ENCODE measurements around the gene PSMD1.
"Not testable (repeated sequence)": the region's sequence is repeated elsewhere in the genome, so short reads cannot be mapped to it uniquely, and the experiment has no call there.

The PSMD1 gene

DNA sequence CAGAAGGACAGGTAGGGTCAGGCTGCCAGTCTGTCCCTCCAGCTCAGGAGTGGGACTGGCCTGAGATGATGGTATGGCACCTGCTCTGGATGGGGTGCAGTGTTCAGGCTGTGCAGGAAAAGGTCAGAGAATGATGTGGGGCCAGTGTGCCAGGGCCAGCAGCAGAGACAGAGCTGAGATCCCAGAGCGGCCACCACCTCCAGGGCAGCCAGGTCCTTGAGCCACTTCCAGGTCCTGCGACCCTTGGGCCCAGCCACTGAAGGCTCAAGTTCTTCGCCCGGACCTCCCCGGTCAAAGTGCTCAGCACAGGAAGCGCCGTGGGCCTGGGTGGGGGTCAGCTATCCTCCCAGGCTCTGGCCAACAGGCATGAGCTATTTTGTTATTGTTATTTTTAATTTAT lies 129.7 kb downstream of the PSMD1 start:
- DNase-seq (ENCODE audit: low read depth) = no peak

DNA sequence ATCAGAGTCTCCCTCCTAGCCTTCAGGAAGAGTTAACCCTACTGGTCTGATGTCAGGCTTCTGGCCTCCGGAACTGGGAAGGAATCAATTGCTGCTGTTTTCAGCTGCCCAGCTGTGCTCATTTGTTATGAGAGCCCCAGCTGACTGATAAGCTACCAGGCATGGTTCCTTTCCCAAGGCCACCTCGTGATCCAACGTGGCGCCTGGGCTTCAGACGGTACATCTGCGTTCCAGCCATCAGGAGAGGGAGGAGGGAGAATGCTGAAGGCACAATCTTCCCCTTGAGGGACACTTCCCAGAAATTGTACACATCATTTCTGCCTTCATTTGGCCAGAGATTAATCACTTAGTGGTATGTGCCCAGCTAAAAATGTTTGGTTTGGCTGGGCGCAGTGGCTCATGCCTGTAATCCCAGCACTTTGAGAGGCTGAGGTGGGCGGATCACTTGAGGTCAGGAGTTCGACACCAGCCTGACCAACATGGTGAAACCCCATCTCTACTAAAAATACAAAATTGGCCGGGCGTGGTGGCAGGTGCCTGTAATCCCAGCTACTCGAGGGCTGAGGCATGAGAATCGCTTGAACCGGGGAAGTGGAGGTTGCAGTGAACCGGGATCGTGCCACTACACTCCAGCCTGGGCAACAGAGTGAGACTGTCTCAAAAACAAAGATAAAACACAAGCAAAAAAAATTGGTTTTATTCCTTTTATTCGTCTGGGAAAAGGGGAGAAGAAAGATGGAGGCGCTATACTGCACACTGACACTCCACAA lies 131.3 kb downstream of the PSMD1 start:
- DNase-seq (ENCODE audit: low read depth) = no peak

DNA sequence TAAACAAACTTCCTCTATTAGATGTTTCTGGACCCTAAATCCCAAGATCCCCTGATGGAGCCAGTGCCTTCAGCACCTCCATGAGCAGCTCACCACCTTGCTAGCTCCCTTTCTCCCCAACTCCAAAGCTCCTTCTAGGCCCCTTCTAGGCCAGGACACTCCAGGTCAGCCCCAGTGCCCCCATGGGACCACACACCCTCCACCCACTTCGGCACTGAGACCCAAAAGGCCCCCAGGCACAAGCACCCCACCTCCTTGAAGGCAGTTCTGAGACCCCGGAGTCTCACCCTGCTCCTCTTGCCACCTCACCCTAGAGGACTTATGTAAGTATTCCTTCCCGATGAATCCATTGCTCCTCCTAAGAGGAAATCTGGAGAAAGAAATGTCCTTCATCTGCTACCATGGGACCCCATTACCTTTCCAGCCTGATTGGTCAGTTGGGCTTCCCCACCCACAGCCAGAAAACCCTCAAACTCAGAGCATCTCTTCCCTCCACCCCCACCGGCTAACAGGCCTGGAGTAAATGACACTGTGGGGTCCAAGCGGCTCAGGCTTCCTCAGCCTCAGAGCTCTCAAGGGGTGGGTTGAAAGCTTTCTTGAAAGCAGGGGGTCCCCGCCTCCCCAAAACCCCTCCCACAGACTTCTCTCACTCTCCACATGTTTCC lies 132.0 kb downstream of the PSMD1 start:
- no peak for DNase-seq (ENCODE audit: low read depth)

DNA sequence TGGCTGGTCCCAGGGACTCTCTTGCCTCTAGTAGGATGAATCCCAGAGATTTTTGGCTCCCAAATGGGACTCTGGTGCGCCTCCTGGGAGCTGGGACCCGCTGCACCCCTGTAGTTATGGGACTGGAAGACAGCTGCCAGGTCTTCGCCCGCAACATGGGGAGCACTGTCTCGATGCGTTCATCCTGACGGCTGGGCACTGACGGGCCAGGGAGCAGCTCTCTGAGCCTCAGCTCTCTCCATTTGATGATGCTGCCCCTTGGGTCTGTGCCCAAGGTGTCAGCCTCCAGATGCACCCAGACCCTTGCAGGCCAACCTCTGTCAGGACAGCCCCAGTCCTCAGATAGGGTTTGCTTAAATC lies 132.5 kb downstream of the PSMD1 start:
- no peak for DNase-seq (ENCODE audit: low read depth)

DNA sequence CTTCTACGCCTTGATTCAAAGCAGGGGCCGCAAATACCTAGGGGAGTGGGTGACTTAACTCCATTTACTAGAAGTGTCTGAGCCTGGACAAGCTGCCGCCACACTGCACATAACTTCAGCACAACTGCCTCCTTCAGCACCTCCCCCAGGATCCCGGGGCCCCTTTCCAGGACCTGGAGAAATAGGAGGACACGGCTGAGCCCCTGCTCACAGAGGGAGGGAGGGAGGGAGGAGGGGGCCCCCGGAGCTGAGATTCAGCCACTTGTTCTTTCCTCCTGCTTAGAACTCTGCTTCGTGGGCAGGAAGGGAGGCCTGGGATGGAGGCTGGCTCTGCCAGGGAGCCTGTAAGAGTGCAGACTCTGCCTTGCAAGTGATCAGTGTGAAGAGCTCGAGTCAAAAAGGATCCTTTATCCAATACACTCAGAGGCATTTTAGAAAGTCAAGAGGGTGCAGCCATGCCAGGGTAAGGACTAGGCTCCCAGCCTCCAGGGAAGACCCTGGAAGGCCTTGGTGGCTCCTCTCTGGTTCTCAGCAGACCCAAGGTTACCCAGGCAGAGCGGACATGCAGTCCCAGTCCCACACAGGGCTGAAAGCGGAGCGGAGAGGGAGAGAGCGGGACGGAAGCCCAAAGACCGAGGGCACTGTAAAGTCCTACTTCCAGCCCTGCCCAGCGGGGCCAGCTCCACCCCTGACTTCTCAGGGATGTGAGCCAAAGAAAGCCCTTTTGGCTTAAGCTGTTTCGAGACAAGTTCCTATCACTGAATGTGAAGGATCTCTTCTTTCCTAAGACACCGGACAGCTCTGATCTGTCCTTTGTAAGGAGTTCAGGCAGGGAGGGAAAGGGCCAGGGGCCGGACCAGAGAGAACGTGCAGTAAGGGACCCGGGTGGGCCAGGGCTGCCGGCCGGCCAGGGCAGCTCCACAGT lies 133.2 kb downstream of the PSMD1 start:
- DNase-seq (ENCODE audit: low read depth) = no peak

- DNase-seq (ENCODE audit: low read depth) = no peak
Observed at GRCh38 chr2:231190531-231191197, 134.0 kb downstream of the PSMD1 start.

GRCh38 chr2:231191896-231192872 lies 135.5 kb downstream of the PSMD1 start:
- DNase-seq (ENCODE audit: low read depth) = no peak

- DNase-seq (ENCODE audit: low read depth) = no peak
Observed at GRCh38 chr2:231193216-231193615, 136.5 kb downstream of the PSMD1 start.

DNA sequence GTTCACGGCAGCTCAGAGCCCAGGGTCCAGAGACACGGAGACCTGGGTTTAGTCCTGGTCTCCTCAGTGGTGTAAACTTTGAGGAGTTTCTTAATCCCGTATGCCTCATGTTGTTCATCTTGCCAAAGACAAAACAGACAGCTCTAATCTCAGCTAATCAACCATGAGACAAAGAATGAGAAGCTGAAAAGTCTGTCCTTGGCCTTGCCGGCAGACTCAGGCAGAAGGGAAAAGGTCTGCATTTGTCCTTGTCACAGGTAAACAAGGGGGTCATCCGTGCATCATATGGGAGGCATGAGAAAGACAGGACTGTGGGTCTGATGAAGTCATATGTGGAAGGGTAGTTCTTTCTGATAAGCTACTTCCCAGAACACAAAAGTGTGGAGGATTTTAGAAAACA lies 139.9 kb downstream of the PSMD1 start:
- DNase-seq (ENCODE audit: low read depth) = no peak

DNA sequence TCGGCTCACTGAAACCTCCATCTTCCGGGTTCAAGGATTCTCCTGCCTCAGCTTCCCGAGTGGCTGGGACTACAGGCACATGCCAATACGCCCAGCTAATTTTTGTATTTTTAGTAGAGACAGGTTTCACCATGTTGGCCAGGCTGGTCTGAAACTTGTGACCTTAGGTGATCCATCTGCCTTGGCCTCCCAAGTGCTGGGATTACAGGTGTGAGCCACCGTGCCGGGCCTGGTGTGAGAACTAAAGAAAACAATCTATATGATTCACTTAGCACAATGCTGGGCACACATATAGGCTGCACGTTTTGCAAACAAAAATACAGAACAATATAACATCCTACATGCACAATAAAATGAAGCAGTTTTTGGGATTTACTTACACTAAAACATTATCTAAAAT lies 140.5 kb downstream of the PSMD1 start:
- DNase-seq (ENCODE audit: low read depth) = not testable (repeated sequence)

DNA sequence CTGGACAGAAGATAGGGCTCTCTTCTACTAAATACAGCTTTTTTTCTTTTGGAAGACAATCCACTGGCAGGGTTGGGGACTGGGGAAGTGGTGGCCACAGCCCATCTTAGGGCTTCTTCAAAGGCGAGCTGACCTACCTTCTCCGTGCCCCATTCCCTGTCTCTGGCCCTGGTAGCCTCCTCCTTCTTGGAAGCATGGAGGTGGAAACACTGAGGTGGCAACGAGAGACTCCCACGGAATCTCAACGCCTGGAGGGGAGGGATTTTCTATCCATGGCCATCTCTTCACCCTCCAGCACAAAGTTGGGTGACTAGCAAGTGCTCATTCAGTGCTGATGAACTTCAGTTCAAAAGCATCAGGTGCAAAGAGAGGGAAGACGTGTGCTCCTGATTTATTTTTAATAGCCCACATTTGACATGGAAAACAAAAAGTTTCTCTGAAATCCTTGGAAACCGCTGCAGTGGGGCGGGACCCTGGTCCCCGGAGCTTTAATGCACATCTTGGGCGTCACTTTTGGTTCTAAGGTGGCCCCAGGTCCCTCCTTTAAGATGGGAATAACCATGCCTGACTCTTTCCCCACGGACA lies 141.1 kb downstream of the PSMD1 start:
- DNase-seq (ENCODE audit: low read depth) = no peak

DNA sequence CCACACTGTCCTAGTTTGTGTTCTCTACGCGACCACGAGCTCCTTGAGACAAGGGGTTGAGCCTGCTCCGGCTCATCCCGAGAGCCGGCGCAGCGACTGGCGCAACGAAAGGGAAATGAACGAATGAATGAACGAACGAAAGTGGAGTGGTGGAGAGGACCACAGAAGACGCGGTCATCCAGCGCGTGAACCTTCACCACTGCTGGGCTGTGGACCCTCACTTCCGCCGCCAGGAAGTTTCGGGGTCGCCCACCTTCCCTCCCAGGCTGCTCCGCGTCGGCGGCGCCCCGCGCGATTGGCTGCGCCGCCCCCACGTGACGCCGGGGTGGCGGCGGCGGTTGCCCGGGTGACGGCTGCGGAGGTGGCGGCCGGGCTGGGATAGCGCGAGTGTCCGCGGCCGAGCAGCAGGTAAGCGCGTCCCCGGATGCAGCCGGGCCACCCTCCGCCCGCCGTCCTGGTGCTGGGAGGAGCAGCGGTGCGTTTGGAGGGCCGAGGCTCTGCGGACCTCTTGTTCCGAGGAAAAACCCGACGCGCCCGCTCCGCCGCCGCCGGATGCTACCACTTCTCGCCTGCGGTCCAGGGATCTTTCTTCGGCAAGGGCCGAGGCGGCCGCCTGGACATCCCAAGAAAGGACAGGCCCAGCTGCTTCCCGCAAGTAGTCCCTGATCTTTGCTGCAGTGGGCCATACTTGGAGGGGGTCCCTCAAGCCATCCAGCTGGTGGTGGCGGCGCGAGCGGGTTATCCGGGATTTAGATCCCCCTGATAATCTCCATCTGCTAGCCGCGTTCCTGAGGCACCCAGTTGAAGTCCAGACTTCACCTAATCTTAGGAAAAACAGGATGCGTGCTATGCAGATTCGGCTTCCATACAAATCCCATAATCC lies 141.9 kb downstream of the PSMD1 start, which contains the start of gene ARMC9:
ARMC9 (plus strand) TSS at position 341 of the 883 bp plus-strand sequence. CDS start 7,608 bp downstream, outside the sequence.
- peak; percentile 47 for DNase-seq (ENCODE audit: low read depth)

DNA sequence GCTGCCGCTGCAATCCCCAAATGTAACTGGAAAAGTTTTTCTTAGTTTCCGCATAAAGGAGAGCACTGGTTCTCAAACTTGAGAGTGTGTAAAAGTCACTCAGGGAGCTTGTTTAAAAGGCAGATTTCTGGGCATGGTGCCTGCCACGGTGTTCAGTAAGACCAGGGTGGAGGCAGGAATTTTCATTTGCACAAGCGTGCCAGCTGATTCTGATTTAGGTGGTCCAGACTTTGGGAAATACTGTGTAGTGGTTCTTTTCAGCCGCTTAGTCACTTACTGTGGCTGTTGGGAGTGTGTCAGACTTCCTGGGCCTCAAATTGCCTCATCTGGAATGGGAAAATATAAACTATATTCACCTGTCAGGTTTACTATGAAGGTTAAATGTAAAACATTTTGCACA lies 142.6 kb downstream of the PSMD1 start:
- DNase-seq (ENCODE audit: low read depth) = no peak

GRCh38 chr2:231200805-231201474 lies 144.3 kb downstream of the PSMD1 start:
- DNase-seq (ENCODE audit: low read depth) = no peak

- DNase-seq (ENCODE audit: low read depth) = no peak
Observed at GRCh38 chr2:231201475-231201814, 144.8 kb downstream of the PSMD1 start.

GRCh38 chr2:231203087-231203486 lies 146.4 kb downstream of the PSMD1 start:
- no peak for DNase-seq (ENCODE audit: low read depth)

GRCh38 chr2:231204146-231204545 lies 147.5 kb downstream of the PSMD1 start:
- no peak for DNase-seq (ENCODE audit: low read depth)

DNA sequence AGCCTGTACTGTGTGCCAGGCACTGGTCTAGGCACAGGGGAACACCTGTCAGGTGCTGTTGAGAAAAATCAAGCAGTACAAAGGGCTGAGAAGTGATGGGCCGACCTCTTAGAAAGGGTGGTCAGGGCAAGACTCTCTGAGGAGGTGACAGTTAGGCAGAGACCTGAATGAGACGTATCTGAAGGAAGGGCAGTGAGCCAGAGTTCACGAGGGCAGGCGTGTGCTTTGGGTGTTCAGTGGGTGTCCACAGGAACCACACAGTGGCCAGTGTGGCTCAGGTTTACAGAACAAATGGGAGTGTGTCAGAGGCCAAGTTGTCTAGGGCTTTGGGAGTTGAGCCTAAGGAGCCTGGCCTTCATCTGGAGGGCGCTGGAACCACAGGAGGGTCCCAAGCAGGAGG lies 147.9 kb downstream of the PSMD1 start:
- DNase-seq (ENCODE audit: low read depth) = no peak

GRCh38 chr2:231207734-231208133 lies 151.1 kb downstream of the PSMD1 start:
- DNase-seq (ENCODE audit: low read depth) = no peak
